HG02973 (cell line): ENCODE measurements around the gene BIRC7.

Source experiments
- ATAC-seq: cut with Tn5 transposase; IDR thresholded peaks from one replicate; pipeline ENCODE4 v1.9.1; 2021; ENCODE audit warnings: moderate library complexity; ENCODE audit not compliant: unreplicated experiment

Gene BIRC7, protein sequence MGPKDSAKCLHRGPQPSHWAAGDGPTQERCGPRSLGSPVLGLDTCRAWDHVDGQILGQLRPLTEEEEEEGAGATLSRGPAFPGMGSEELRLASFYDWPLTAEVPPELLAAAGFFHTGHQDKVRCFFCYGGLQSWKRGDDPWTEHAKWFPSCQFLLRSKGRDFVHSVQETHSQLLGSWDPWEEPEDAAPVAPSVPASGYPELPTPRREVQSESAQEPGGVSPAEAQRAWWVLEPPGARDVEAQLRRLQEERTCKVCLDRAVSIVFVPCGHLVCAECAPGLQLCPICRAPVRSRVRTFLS

DNA sequence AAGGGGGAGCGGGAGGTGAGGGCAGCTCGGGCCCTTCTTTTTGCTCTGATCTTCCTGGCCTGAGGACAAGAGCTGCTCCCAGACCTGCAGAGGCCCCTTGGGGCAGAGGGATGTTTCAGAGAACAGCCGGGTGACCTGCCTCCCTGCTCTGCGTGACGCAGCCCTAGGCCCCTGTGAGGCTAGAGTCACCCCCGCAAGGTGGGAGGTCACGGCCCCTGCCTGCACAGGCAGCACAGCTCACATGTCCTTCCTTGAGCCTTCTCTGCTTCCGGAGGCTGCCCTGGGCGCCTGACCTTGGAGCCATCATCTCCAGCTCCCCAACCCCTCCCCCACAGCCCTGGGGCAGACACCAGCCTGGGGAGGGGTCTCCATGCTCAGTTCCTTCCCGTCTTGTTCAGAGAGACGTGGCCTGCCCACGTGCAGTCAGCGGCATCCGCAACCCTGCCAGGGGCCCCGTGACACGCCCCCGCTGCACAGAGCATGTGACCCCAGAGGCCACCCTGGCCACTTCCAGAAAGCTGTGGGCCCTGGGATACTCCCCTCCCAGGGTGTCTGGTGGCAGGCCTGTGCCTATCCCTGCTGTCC lies at the start of gene BIRC7:
BIRC7 (plus strand) TSS at position 507 of the 585 bp plus-strand sequence. CDS start 192 bp downstream, outside the sequence.
- ATAC-seq, result no peak

DNA sequence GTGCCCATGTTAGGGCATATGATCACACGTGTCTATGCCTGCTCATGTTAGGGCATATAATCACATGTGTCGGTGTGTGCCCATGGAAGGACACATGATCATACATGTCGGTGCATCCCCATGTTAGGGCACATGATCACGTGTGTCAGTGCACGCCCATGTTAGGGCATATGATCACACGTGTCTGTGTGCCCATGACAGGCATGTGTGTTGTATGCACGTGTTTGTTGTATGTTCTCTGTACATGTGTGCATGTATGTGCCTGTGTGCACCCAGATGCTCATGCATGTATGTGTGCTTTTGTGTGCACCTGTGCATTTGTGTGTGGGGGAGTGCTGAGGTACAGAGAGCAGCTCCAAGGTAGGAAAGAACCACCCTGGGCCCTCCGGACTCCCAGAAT lies 49.6 kb upstream of the BIRC7 start:
- no peak for ATAC-seq

DNA sequence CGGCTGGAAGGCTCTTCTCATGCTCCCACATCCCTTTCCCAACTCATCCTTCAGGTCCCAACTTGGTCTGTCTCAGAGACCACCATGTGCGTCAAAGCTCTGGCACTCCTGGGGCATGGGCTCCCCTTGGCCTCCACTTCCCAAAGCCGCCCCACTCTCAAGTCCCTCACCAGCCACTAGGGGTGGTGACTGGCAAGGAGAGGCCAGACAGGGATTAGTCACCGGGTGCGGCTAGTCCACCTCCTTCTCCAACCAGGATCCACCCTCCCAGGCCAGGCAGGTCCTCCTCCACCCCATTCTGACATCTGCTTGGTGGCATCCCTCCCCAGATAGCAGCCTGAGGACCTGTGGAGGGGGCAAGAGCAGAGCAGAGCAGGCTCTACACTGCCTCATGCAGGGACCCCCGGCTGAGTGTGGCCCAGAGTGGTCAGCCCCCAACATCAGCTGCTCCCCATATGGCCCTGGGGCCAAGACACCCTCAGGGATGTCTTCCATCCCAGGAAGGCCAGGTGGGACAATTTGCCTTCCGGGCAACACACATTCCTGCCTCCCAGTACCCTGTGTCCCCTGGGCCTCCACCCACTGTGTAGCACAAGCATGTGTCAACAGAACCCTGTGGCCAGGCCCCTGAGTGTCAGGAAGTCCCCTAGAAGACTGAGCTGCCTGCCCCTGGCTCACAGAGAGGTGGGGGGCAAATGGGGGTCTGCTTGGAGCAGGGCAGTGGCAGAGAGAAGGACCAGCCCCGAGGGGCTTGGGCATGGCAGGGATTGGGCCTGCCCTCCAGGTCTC lies 49.0 kb upstream of the BIRC7 start:
- ATAC-seq, result no peak

DNA sequence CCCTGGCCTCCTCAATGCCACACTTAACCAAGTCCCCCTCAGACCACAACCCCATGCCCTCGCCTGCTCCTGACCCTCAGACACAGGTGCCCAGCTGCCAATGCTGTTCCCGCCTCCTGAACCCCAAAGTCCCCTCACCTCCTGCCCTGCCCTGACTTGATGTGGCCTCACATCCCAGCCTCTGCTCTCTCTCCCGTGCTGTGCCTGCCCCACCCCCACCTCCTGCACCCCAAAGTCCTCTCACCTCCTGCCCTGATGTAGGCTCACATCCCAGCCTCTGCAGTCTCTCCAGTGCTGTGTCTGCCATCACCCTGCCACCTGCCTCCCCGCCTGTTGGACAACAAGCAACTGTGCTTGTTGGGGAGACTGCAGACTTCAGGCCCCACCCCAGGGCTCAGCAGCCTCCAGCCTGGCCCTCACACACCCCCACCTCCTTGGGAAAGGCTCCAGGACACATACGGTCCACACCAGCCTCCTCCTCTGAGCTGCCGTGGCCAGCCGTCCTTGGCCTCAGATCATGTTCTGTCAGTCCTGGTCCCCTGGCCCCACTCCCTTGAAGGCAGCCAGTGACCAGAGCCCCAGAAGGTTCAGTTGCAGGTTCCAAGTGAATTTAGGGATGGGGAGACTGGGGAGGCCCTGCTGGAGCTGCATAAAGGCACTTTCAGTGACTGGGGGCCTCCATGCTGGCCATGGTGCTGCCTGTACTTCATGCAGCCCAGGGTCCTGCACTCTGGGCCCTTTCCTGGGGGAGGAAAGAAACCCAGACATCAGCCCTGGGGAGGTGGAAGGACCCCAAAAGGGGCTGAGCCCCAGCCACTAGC lies 48.2 kb upstream of the BIRC7 start:
- ATAC-seq, result no peak

DNA sequence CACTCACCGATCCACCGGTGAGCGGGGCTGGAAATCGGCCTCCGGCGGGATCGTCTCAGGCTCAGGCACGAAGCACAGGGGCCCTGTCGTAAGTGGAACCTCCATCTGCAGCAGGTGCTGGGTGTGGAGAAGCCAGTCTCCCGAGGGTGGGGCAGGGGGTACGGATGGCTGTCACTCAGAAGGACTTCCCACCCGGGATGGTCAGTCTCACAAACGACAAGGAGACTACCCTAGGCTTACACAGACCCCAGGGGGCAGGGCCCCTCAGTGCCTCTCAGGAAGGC lies 47.6 kb upstream of the BIRC7 start:
- no peak for ATAC-seq

DNA sequence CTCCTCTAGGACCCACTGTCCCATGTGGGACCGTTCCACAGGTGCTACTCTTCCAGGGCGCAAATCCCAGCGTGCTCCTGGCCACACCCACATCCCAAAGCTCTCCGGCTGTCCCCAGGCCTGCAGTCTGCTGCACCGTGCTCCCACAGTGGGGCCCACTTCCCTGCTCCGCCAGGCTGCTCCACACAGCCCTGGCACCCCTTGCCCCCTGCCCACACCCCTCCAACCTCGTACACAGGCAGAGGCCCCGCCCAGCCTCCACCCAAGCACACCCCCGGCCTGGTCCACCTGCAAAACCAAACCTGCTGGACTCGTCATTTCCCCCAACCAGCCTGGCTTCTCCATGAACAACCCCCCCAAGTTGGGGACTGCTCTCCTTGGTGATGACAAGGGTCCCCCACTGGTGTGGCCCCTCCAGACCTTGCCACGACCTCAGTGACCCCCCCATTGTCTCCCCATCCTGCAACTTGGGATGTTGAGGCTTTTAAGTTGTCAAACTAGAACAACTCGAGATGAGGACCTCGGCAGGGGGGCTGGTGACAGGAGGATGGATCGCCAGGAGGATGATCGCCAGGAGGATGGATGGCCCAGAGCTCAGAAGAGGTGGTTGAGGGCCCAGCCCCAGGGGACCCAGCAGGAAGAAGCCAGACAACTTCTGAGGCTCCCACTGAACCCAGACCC lies 46.9 kb upstream of the BIRC7 start:
- ATAC-seq, result no peak

DNA sequence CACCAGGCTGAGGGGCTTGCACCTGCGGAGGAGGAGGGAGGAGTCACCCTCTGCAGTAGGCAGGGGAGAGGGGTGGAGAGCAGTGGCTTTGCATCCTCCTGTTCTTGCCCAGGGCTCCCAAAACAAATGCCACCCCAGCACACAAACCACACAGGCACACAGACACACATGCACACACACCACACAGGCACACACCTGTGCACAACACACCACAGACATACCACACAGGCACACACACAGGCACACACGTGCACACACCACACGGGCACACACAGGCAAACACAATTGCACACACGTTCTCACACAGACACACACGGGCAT lies 46.4 kb upstream of the BIRC7 start:
- ATAC-seq, result no peak

DNA sequence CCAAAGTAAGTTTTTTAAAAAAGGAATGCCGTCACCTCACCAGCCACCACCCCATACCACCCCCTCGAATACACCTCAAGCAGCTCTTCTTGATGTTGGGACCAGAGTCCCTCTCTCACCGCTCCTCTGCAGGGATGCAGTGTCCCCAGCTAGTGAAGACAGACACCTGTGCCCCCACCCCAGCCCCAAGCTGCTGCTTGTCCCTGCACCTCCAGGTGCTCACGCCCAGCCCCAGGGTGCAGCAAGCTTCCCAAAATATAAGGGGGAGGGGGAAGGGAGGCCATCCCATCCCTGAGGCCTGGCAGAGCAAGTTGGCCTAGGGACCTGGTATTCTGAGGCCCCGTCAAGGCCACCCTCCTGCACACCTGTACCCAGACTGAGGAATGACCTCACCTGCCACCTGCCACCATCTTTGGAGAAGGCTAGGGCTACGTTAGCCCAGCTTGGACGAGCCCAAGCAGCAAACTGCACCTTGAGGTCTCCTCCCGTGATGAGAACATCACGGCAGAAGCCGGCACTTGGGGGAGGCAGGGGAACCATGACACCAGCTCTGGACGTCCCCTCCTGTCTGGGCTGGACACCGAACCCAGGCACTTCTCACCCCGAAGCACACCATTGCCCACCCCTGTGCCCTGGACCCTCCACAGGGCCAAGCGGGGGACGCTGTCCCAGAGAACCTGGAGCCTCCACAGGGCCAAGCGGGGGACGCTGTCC lies 45.7 kb upstream of the BIRC7 start:
- no peak for ATAC-seq

DNA sequence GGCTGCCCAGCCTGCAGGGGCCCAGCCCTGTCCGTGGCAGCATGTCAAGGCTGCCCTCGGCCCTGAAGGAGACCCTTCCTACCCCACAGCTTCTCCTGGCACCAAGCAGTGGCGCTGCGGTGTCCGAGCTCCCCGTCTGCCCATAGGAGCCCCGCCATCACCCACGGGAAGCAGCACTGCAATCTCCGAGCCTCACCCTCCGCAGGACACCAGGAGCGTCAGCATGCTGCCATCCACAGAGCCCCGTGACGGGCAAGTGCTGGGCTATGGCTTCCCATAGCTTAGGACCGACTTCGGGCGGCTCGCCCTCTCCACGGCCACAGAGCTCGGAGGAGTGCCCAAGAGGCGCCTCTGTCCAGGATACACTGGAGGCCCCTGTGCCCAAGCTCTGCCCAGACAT lies 44.9 kb upstream of the BIRC7 start:
- no peak for ATAC-seq

DNA sequence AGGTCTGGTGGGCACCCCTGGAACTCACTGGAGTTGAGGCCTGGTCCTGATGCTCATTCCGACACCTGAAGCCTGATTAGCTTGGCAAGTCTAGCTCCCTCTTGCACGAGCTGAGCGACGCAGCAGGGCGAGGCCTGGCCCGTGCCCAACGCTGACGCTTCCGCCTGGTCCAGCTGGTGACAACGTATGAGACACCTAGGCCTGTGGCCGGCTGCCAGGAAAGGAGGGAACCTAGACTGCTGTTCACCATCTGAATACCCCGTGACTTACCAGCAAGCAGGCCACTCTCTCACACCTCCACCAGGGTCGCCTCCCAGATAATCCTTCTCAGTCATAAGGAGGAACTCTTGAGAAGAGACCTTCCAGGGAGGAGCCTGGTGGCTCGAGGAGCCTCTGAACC lies 44.3 kb upstream of the BIRC7 start:
- ATAC-seq, result no peak

DNA sequence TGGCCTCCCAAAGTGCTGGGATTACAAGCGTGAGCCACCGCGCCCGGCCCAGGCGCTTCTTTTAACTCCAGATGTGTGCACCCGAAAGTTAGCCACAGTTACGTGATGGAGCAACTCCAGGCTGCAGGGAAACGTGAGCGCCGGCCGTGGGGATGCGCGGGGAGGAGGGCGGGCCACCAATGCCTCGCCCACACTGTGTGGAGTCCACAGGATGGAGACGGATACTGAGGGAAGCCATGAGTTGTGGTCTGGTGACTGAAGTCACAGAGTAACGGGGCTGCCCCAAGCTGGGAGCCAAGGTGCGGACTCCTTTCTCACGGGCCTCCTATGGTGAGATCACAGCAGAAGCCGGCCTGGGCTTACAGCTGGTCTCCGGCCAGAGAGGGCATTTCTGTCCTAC lies 43.0 kb upstream of the BIRC7 start:
- ATAC-seq, result no peak

DNA sequence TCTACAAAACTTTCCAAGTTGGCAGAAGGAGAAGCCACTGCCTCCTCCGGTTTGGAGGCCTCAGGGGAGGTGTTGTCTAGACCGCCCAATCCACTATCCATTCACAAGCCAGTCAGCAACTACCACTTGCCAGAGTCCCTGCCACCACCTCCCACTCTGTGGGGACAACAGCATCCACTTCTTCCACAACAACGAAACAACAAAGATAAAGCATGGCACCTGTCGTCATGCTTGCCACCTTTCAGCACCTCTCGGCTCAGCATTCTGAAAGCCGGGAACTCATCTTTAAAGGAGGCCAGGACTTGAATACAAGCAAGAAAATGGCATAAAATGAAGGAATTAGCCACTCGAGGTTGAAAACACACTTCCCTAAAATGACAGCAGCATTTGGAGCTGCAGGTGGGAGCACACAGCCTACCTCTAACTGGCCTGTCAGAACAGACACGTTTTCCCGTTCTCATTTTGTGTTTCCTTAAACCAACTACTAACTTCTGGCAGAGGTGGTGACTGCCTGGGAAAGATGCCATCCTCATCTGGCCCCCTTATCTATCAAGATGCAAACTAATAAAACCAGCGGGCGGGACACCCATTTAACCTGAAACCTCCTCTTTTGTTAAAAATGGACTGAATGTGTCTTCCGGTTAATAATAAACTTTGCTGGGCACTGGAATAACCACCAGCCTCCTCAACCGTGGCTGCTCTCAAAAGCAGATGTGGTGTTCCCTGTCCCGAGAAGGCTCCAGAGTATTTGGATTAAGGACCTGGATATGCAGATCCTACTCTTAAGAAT lies 41.5 kb upstream of the BIRC7 start:
- no peak for ATAC-seq

DNA sequence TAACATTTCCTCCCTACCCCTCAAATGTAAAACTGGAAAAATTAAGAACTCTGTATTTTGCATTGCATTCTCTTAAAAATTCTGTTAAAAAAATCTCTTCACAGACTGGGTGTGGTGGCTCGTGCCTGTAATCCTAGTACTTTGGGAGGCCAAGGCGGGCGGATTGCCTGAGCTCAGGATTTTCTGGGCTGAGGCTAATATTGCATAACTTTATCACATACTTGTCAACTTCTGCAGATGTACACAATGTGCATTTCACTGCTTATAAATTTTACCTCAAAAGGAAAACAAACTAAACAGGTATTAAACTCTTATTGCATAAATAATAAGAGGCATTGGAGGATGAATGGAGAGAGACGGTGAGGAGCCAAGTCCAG lies 40.9 kb upstream of the BIRC7 start:
- ATAC-seq, result no peak

DNA sequence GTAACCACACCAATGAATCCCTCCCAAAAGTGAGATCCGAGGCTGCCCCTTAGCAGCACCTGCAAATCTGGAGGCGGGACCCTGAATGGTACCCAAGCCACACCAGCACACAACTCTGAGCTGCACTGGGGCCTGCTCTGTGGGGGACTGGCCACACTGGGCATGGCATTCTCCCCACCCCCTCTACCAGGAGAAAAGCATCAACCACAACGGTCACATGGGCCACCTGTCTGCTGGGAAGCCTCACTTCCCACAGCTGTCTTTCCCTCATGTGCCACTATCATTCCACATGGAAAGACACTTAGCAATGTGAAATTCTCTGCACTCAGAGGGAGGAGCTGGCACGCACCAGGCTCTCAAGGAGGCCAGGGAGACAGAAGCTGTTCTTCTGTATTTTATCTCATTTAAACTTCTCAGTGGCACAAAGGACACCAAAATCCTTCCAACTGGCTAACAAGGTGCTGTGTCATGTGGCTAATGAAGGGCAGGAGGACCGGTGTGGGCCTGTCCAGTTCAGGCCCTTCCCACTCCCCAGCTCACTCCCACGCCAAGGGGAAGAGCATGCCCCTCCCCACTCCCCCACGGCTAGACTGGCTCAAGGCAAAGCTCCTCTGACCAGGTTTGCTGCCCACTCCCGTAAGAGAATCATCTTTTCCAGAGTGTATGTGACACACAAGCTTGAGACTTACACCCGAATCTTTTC lies 38.8 kb upstream of the BIRC7 start:
- no peak for ATAC-seq

DNA sequence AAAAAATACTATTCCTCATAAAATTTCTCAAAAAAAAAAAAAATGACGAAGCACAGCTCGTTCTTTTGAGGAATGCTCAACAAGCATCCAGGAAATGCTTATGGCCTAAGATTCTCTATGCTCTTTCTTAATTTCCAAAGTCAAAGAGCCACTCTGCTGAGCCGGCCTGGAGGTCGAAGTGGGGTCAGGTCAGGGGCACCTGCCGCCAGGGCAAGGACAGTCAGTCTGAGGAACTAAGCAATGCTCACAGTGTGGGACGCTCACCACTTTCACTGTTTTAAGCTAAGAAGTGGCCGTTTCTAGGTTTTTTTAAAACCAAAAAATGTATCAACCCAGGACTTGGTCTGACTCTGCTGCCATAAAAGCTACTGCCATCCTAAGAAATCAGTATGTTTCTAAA lies 37.1 kb upstream of the BIRC7 start:
- ATAC-seq, result no peak

DNA sequence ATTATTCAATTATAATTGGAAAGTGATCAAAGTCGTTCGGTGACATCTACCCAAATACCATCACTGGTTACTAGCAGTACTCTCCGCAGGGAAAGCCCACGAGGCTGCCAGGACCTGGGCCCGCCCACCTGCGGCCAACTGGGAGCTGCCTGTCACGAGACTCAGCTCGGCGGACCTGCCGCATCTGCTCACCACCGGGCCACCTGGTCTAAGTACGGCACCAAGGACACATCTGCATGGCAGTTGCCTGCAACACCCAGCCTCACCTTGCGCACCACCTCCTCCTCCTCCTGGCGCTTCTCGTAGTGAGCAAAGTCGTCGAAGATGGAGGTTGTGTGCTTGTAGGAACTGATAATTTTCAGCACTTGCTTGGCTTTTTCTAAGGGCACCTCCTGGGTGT lies 33.7 kb upstream of the BIRC7 start:
- ATAC-seq, result no peak

DNA sequence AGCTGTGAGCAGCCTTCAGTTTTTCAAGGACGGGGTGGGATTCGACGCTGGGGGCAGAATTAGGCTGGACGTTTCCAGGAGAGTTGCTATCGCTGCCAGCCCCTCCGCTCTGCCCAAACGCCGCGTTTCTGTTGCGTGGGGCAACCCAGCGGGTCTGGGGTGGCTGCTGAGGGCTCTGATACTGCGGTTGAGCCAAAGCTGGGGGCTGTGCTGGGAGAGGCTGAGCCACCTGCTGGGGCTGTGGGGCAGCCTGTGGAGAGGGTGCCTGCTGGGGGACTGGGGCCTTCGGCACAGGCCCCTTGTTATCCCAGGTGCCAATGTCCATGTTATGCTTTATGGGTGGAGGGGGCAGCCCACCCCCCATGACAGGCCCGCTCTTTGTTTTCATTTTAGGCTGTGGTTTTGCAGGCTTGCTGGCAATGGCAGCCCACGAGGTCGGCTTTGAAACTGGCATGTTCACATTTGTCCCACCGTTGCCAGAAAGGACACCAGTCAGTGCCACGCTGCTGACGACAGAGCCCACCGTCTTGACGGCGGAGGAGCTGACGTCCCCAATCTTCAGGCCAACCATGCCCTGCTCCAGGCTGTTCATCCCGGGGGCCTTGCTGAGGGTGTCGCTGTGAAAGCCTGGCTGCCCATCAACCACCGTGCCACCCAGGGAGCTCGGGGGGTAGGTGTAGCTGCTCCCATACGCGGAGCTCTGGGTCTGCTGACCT lies 32.7 kb upstream of the BIRC7 start:
- ATAC-seq, result no peak

DNA sequence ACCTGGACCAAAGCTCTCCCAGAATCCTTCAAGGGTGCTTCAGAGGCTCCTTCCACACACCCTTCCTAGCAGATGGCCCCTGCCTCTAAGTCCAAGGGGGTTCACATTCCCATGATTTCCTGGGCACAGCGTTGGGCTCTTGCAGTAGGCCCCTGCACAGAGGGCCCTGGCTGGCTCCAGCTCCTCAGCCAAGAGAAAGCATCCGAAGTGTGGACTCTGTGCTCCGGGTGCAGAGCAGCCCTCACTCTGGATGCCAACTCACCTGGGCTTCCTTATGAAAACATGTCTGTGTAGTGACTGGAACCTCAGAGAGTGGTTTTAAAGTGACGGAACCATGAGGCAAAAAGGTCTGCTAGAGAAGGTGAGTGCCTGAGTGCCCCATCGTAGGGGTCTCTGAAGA lies 31.3 kb upstream of the BIRC7 start:
- no peak for ATAC-seq

DNA sequence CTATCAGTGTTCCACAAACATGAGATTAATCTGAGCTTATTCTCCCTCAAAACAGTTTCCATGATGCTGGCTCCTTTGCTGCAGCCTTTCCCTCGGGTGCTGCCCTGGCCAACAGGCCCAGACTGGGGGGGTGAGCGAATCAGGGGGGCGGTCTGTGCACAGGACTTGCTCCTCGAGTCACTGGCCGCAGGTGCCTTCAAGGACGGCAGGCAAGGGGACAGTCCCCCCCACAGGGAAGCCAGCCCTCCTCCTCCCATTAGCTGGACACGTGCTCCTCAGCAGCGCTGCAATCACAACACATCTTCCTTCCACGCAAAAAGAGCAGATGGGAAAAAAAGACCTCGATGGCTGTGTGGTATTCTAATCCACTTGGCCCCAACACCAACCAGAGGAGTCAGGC lies 29.8 kb upstream of the BIRC7 start:
- ATAC-seq, result no peak
